Measurements from ENCODE around the gene PHACTR2. TPM values are rescaled to one million over a fixed set of nuclear protein-coding genes. Genes with fewer than 3 reads are reported as not detected.

The PHACTR2 gene
- total RNA-seq, 1 experiment from 2014 or later: 27.6 TPM

GRCh38 chr6:143766185-143766553 is 88.4 kb downstream of the PHACTR2 start:
- H2AFZ ChIP-seq (ENCODE audit: low read depth, low read length, poor library complexity, severe bottlenecking): no peak overlapping the region

More at GRCh38 chr6:143766185-143766553, 88.4 kb downstream of the PHACTR2 start:
- Histone ChIP-seq H3K36me3 (ENCODE audit: control insufficient read depth in 1 of 2, insufficient read depth in 2 of 2, low read length in 2 of 2) (no peaks in the 10 kb centered on the region), H3K4me2 (ENCODE audit: low read length) (no peak overlapping the region), H3K4me3 (replicated peaks in 1 of 2; ENCODE audit: low read depth in 1 of 2, low read length in 2 of 2) (no peak overlapping the region), H4K20me1 (ENCODE audit: insufficient read depth) (no peaks in the 10 kb centered on the region), H3K9me2 (ENCODE audit: insufficient read depth) (no peaks in the 10 kb centered on the region), H3K9ac (ENCODE audit: low read length) (no peak overlapping the region), H3K27me3 (ENCODE audit: insufficient read depth, low read length) (no peaks in the 10 kb centered on the region), H3K9me3 (ENCODE audit: control insufficient read depth in 1 of 2, insufficient read depth in 1 of 2, low read depth in 1 of 2, low read length in 2 of 2) (no peaks in the 10 kb centered on the region), H3K27ac (ENCODE audit: low read depth, low read length) (no peak overlapping the region), H3K79me2 (ENCODE audit: insufficient read depth, low read length) (no peaks in the 10 kb centered on the region), H3K4me1 (ENCODE audit: control insufficient read depth in 1 of 2, insufficient read depth in 2 of 2, low read length in 2 of 2) (no peaks in the 10 kb centered on the region)
- POLR2A ChIA-PET: no interaction called here
- intact Hi-C loops (cut with micrococcal nuclease): no loop called here
- DNase-seq (ENCODE audit: low read depth, low spot score) (no peak), ATAC-seq (no peak)
- CTCF ChIA-PET: no interaction called here
- no TSS peak for BruUV-seq (replicated peaks)
- no peak for TF ChIP-seq ATF3 (IDR thresholded peaks at IDR 0.05)
- TF ChIP-seq TCF7L2 (IDR thresholded peaks at IDR 0.05; ENCODE audit: borderline replicate concordance, extremely low read depth, insufficient read depth, insufficient read length): no peak
- TF ChIP-seq CBX3 (IDR thresholded peaks at IDR 0.05; ENCODE audit: low read depth): no peak
- no peak for TF ChIP-seq ZBTB33 (IDR thresholded peaks at IDR 0.05; ENCODE audit: extremely low read depth, insufficient replicate concordance, low read length)
- TF ChIP-seq CTCF (IDR thresholded peaks at IDR 0.05 in 2 of 3, conservative IDR thresholded peaks at IDR 0.05 in 1 of 3; ENCODE audit: borderline replicate concordance in 1 of 3, insufficient read depth in 1 of 3, low read depth in 2 of 3, low read length in 2 of 3): no peak
- TF ChIP-seq POLR2A (IDR thresholded peaks at IDR 0.05; ENCODE audit: borderline replicate concordance, extremely low read depth, insufficient read depth, insufficient read length): no peak
- TF ChIP-seq RAD21 (IDR thresholded peaks at IDR 0.05; ENCODE audit: low read depth): no peak
- RAD21 ChIA-PET (ENCODE audit: low non-redundant PET in 1 of 2, low total read pairs in 2 of 2, uncharacterized antibody in 2 of 2, unreplicated experiment in 2 of 2): no interaction called here
